NCI-H2196 (cell line): Measurements from ENCODE around the gene PKD2L2.
"Not testable (repeated sequence)": the region's sequence is repeated elsewhere in the genome, so short reads cannot be mapped to it uniquely, and the experiment has no call there.

Experiments
- DNase-seq: peaks from one replicate; lab custom pipeline; 2025; ENCODE audit not compliant: unreplicated experiment; lab: John Stamatoyannopoulos, UW

The PKD2L2 gene

DNA sequence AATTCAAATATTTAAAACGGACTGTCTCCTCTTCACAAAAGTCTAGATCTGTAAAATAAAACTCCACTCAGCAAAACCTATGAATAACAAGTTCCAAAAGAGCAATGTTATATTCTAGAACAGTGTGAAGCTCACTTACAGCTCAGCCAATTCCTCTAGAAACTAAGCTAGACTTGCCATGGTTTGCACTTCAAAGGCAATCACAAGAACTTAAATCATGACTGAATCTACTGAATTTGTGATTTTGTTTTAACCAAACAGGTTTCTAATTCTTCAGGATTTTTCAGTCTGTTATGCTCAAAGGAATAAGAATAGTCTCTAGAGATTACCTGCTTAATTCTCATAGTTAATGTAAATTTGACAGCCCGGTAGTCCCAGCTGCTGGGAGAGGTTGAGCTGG is 1.4 kb upstream of the PKD2L2 start:
- no peak for DNase-seq

DNA sequence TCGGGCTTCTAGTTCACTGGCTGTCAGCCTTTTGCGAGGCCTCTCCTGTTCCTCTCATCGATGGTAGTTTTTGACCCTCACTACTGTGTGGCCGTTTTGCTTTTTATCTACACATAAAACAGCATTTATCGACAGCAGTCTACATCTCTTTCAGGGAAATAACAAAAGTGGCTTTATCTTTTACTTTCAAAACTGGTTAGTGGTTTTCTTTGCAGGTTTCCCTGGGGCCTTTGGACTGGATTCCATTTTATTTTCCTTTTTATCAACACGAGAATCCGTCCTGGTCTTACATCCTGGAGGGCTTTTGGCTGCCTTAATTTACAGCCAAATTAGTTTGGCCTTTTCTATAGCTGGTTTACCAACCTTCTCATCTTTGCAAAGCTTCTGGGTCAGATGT is 793 bp upstream of the PKD2L2 start:
- no peak for DNase-seq

DNA sequence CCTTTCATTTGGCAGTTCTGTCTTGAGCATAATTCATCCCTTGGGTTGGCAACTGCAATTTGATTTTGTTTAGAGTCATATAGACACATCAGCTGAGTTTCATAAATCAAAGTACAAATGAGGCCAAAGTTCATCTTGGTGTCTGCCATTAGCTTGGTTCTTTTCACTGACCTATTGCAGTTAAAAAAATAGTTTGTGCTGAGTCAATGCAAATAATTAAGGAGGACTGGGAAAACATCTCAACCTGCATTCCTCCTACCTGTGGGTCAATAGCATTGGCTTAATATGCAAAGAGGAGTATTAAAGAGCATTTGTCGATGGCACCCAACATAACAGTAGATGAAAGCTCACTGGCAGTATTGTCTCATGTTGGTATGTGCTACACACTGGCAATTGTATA is 1.6 kb downstream of the PKD2L2 start:
- DNase-seq, result no peak

DNA sequence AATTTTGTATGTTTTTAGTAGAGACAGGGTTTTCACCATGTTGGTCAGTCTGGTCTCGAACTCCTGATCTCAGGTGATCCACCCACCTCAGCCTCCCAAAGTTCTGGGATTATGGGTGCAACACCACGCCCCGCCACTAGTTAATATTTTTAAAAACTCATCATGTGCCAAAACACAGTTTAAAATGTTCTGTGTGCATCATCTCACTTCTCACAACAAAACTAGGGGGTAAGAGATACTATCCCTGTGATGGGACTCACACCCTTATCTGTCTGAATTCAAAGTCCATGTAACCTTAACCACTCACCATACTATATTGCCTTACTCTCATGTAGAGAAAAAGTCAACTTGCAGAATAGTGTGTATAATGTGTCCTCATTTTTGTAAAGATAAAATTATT is 2.6 kb downstream of the PKD2L2 start:
- no peak for DNase-seq

DNA sequence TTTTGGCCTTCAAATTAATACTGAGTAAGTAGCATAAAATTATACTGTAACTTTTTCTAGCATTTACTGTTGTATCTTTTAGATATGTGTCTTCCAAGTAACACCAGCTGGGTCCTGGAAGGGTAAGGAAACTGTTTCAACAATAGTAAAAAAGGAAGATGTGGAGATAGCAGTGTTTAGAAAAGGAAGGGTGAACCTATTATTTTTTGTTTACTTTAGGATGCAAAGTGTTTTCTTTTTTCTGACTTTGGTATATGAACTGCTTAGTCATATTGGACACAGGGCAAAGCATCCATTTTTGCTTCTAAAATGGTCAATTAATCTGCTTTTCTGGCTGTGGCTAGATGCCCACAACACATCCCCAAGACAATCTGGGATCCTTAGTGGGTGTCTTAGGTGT is 5.3 kb downstream of the PKD2L2 start:
- no peak for DNase-seq

DNA sequence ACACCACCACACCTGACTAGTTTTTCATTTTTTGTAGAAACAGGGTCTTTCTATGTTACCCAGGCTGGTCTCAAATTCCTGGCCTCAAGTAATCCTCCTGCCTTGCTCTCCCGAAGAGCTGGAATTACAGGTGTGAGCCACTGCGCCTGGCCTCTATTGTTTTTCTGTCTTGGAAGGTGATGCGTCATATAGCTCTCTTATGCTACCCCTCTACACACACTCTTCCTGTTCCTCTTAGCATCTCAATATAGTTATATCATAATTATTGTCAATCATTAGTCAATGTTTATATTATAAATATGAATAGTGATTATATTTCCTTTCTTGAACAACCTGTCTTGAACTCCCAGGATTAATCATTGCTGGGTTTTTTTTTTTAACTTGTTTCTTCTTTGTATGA is 7.3 kb downstream of the PKD2L2 start:
- no peak for DNase-seq

DNA sequence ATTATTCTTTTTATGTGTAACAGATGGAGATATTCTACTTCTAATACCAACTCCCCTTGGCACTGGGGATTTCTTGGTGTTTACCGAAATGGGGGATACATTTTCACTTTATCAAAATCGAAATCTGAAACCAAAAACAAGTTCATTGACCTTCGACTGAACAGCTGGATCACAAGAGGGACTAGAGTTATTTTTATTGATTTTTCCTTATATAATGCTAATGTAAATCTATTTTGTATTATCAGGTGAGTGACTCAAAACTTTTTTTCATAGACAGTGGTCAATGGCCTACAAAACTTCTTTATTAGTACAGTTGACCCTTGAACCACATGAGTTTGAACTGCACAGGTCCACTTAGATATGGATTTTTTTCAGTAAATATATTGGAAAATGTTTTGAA is 10.2 kb downstream of the PKD2L2 start:
- DNase-seq, result no peak

DNA sequence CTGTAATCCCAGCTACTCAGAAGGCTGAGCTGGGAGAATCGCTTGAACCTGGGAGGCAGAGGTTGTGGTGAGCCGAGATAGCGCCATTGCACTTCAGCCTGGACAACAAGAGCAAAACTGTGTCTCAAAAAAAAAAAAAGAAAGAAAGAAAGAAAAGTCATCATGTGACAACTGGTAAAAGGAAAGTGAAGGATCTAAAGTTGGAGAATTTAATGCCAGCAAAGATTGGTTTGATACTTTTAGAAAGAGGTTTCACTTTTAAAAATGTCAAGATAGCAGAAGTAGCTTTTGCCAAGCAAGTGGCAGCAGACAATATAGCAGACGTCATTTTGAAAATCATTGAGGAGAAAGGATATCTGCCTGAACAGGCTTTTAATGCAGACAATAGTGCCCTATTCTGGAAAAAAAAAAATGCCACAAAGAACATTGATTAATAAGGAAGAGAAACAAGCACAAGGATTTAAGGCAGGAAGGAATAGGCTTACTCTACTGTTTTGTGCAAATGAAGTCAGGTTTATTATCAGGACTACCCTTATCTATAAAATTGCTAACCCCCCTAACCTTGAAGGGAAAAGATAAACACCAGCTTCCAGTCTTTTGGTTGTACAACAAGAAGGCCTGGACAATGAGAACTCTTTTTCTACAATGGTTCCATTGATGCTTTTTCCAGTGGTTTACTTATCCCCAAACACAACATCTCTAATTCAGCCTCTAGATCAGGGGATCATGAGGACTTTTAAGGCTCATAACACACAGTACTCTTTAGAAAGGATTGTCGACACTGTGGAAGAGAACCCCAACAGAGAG is 12.0 kb downstream of the PKD2L2 start:
- DNase-seq, result no peak

DNA sequence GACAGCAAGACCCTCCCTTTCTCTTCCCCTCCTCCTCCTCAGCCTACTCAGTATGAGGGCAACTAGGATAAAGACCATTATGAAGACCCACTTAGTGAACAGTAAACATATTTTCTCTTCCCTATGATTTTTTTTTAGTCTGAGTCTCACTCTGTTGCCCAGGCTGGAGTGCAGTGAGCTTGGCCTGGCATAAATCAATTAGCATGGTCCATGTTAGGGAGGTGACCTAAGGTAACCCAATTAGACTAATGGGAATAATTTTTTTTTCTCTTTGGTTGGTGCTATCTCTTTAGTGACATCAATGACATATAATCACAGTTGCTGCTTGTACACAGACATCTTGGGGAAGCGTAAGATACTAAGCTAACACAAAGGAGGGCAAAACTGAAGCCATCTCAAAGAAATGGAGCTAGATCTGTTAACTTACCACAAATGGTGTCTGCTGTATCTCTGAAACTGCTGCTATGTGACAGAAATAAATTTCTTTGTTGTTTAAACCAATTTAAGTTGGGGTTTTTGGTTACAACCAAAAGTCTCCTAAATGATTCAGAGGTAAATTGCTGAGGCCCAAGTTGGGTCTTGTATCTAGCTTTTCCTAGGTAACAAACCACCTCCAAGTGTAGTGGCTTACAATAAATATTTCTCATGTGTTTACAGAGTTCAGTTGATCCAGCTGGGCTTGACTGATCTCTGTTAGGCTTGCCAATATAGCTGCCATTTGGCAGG is 13.3 kb downstream of the PKD2L2 start:
- DNase-seq, result no peak

DNA sequence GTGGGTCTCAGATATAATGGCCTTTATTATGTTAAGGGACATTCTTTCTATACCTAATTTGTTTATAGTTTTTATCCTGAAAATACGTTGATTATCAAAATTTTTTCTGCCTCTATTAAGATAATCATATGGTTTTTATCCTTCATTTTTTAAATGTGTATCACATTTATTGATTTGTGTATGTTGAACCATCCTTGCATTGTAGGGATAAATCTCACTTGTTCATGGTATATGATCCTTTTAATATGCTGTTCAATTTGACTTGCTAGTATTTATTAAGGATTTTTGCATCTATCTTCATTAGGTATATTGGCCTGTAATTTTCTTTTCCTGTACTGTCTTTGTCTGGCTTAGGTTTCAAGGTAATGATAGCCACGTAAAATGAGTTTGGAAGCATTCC is 25.5 kb downstream of the PKD2L2 start:
- no peak for DNase-seq

DNA sequence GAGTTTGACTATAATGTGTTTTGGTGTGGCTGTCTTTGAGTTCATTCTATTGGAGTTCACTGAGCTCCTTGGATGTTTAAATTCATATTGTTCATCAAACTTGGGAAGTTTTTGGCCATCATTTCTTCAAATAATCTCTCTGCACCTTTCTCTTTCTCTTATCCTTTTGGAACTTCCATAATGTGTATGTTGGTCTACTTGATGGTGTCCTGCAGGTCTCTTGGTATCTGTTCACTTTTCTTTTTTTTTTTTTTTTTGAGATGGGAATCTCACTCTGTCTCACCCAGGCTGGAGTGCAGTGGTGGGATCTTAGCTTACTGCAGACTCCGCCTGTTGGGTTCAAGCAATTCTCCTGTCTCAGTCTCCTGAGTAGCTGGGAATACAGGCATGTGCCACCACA is 27.7 kb downstream of the PKD2L2 start:
- no peak for DNase-seq

DNA sequence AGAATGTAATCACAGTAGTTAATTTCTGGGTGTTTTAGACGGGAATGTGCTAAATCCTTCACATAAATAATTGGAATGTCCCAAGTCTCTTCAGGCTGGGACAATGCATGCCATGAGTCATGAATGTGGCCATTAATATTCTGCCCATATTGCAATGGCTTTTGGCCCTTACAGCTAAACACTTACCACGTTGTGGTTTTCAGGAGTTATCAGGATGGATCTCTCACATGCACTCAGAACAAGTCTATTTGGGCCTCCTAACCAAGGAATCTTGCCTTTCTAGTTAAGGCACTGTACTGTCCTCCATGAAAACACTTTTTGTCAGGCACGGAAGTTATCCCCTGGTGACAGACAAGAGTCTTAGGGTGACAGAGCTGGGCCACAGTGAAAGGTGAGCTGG is 32.7 kb downstream of the PKD2L2 start:
- no peak for DNase-seq

DNA sequence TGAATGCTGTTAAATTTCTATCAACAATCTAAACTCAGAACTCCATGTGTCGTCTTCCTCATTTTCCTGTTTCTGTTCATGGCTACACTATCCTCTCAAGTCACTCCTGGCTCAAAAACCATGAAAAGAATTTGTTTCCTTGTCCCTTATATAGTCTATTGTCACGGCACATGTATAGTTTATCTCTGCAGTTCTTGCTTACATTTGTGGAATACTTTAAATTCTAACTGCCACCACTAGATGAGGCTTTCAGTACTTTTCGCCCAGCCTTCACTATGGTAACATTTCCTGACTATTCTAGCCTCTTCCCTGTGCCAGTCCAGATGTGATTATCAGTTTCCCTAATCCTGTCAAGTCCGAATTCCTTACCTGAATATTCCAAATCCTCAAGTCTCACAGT is 34.6 kb downstream of the PKD2L2 start:
- no peak for DNase-seq

DNA sequence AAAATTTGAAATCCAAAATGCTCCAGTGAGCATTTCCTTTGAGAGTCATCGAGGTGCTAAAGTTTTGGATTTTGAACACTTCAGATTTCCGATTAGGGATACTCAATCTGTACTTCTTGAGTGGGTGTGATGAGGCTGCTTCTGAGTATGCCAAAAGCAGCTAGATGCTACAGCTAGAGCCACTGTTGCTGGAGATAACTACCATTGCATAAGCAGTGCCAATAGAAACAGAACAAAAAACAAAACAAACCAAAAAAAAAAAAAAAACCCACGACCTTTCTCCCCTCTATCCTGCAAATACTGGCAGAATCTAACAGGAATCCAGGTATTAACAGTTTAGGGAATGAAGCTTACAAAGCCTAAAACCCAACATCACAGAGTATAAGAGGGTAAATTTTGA is 43.5 kb downstream of the PKD2L2 start:
- no peak for DNase-seq

DNA sequence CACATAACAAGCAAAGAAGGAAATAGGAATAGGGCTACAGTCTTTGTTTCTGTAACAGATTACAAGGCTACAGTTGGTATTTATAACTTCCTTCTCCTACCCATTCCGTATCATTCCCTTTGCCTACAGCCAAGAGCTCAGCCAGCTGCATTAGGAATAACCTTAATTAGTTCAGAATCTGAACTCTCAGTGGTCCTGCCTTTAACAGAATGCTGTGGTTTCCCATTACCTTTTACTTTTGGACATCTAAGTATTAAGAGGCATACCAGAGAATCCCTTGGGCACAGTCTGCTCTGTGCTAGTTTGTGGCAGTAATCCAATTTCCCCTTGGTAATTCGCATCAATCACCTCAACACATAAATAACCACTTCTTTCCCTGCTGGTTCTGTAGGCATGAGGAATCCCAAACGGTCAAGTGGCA is 44.2 kb downstream of the PKD2L2 start:
- DNase-seq, result no peak

DNA sequence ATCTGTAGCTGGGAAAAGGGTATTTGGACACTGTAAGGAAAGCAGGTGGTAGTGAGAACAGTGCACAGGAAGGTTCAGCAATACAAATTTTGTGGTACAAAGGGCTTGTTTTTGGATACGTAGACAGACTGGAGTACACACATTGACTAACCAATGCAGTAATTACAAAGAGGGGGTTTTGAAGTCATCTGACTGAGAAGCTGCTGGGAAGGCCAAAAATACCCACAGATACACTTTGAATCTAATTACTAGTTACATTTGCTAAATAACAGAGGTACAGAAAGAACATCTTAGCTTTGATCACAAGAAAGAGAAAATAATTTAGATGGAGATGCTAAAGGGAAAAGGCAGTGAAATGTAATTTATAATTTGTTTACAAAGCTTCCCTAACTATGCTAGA is 45.9 kb downstream of the PKD2L2 start:
- DNase-seq, result no peak

DNA sequence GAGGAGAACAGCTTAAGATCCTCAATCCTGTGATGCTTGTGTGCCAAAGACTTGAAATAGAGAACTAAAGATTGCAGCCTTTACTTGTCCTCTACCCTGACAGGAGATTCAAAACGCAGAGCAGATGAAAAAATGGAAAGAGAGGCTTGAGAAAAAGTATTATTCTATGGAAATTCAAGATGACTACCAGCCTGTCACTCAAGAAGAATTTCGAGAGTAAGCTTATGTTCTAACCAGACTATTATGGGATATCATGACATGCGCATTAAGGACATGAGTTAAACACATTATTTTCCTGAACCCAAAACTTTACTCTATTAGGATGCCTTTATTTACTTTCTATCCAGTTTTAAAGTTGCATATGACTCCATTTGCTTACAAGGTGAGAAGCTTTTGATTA is 46.4 kb downstream of the PKD2L2 start:
- no peak for DNase-seq

DNA sequence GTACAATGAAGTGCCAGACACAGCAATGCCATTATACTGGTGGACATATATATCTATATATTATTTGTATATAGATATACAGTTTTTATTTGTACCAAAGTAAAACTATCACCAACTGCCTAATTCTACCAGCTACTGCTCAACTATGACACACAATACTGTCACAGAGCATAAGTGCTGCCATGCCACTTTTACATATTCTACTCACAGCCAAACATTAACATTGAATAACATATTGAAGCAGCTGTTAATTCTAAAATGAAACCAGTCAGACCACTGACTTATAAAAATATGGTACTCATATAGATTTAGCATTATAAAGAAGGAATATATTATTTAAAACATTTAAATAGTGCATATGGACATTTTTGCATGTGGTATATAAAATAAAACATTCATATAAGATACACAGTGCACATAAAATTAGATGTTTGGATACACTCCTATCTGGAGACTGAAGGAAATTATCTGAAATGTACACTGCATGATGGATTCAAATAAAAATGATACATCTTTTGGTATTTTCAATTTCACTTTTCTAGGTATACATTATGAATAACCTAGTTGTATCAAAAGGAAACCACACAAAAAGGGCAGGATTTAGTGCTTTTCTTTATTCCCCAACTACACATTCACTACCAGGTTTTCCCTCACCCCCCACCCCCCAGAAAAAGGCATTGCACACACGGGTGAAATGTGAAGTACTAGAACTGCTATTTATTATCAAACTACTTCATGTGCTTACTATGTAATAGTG is 48.9 kb downstream of the PKD2L2 start:
- no peak for DNase-seq

DNA sequence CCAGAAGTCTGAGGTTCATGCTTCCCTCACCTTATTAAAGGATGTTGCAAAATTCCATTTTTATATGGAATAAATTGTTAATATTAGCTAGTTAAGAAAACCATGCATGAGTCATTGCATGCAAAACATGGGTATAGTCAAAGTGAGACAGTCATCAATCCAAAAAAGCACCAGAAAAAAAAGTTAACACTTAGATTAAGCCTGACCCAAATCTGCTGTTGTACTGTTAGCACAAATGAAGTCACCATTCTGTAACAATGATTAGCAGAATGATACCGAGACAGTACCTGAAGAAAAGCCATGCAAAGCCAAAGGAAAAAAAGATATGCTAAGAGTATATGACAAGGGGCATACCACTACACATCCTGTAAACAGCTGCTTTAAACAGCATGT is 49.5 kb downstream of the PKD2L2 start:
- DNase-seq, result no peak

DNA sequence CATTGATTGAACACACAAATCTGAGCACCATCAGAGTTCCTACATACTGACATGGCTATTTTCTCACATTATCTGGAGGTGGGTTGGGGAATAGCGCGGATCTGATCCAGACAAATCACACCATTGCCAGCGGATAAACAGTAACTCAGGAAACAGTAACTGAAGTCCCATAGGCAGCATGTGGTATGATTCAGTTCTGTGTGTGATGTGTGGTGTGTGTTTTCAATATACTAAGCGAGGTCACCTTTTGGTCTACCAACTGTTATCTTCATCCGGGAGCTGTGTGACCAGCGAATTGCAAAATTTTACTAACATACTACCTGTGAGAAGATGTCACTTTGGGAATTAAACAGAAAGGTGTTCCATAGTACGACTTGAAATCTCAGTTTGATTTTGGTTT is 50.1 kb downstream of the PKD2L2 start:
- no peak for DNase-seq

DNA sequence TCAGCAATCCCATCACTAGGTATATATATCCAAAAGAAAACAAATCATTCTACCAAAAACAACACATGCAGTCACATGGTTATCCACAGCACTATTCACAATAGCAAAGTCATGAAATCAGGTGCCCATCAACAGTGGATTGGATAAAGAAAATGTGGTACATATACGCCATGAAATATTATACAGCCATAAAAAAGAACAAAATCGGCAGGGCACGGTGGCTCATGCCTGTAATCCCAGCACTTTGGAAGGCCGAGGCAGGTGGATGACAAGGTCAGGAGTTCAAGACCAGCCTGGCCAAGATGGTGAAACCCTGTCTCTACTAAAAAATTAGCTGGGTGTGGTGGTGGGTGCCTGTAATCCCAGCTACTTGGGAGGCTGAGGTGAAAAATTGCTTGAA is 55.0 kb downstream of the PKD2L2 start:
- DNase-seq, result not testable (repeated sequence)

DNA sequence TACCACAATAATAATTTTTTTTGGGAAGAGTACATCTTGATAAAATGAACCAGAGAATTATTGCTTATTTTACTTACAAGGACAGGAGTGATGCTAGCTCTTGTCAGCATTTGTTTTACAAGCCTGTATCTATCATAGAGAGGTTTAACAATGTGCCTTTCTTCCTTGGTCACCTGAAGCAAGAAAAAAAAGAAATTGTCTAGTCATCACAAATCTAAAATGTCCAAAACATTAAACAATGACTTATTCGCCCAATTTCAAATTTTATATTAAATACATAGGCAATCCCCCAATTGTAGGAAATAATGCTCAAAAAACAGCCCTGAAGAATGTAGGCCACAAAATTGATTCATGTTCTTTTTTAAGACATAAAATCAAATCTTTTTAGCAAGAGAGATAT is 56.6 kb downstream of the PKD2L2 start:
- DNase-seq, result no peak
